ENCODE results near the gene DOCK9. TPM values are rescaled to one million over a fixed set of nuclear protein-coding genes. Genes with fewer than 3 reads are reported as not detected.

The DOCK9 gene
- total RNA-seq, 1 experiment from 2014 or later, result 6.7 TPM

GRCh38 chr13:99002172-99002710 is 24.4 kb upstream of the DOCK9 start:
- no peaks in the 10 kb centered on the region for H3K9me3 ChIP-seq (ENCODE audit: low read length)
- H3K36me3 ChIP-seq (ENCODE audit: insufficient read depth, low read length), result no peaks in the 10 kb centered on the region
- H3K27me3 ChIP-seq (ENCODE audit: low read length), result no peaks in the 10 kb centered on the region
- H3K9me2 ChIP-seq (replicated peaks; ENCODE audit: insufficient read depth, low read length), result no peaks in the 10 kb centered on the region
- H3K4me3 ChIP-seq (ENCODE audit: low read length), result no peak overlapping the region
- H4K20me1 ChIP-seq (ENCODE audit: insufficient read depth, low read depth, low read length), result no peaks in the 10 kb centered on the region; the same call in 1 of the 2 replicates
- no peak overlapping the region for H3K4me2 ChIP-seq (ENCODE audit: low read depth, low read length, poor library complexity, severe bottlenecking)
- H3K27ac ChIP-seq (ENCODE audit: low read length), result no peak overlapping the region
- peaks cover 11% of the 10 kb centered on the region for H3K4me1 ChIP-seq (ENCODE audit: low read length)
- no peak overlapping the region for H2AFZ ChIP-seq (ENCODE audit: low read length)
- H3K79me2 ChIP-seq (ENCODE audit: low read length), result no peaks in the 10 kb centered on the region
- H3K9ac ChIP-seq (ENCODE audit: low read length), result no peak overlapping the region
- no peak for DNase-seq

GRCh38 chr13:99000137-99000536 is 22.3 kb upstream of the DOCK9 start:
- Histone ChIP-seq H4K20me1 (ENCODE audit: insufficient read depth, low read depth, low read length) (no peaks in the 10 kb centered on the region; the same call in 1 of the 2 replicates), H3K9me2 (replicated peaks; ENCODE audit: insufficient read depth, low read length) (no peaks in the 10 kb centered on the region), H2AFZ (ENCODE audit: low read length) (no peak overlapping the region), H3K9me3 (ENCODE audit: low read length) (no peaks in the 10 kb centered on the region), H3K27me3 (ENCODE audit: low read length) (no peaks in the 10 kb centered on the region), H3K27ac (ENCODE audit: low read length) (no peak overlapping the region), H3K79me2 (ENCODE audit: low read length) (no peaks in the 10 kb centered on the region), H3K36me3 (ENCODE audit: insufficient read depth, low read length) (no peaks in the 10 kb centered on the region), H3K9ac (ENCODE audit: low read length) (no peak overlapping the region), H3K4me2 (ENCODE audit: low read depth, low read length, poor library complexity, severe bottlenecking) (no peak overlapping the region), H3K4me1 (ENCODE audit: low read length) (peaks cover 11% of the 10 kb centered on the region), H3K4me3 (ENCODE audit: low read length) (no peak overlapping the region)
- no peak for DNase-seq

DNA sequence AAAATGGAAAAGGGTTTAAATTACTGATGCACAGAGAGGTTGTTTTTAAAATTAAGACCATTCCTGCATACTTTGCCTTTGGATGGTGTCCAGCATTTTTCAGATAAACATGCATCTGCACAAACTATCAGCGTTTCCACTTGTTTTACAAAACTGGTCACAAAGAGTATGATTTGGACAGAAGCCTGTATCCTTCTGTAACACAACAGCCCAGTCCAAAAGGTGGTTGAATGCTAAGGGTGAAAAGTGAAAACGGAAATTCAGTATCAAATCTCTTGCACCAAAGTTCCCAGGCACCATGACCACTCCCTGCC is 21.7 kb upstream of the DOCK9 start:
- Histone ChIP-seq H4K20me1 (ENCODE audit: insufficient read depth, low read depth, low read length) (no peaks in the 10 kb centered on the region; the same call in 1 of the 2 replicates), H3K9me2 (replicated peaks; ENCODE audit: insufficient read depth, low read length) (no peaks in the 10 kb centered on the region), H3K9ac (ENCODE audit: low read length) (no peak overlapping the region), H3K9me3 (ENCODE audit: low read length) (no peaks in the 10 kb centered on the region), H3K4me2 (ENCODE audit: low read depth, low read length, poor library complexity, severe bottlenecking) (no peak overlapping the region), H3K79me2 (ENCODE audit: low read length) (no peaks in the 10 kb centered on the region), H2AFZ (ENCODE audit: low read length) (no peak overlapping the region), H3K27ac (ENCODE audit: low read length) (no peak overlapping the region), H3K27me3 (ENCODE audit: low read length) (no peaks in the 10 kb centered on the region), H3K36me3 (ENCODE audit: insufficient read depth, low read length) (no peaks in the 10 kb centered on the region), H3K4me3 (ENCODE audit: low read length) (no peak overlapping the region), H3K4me1 (ENCODE audit: low read length) (peaks cover 11% of the 10 kb centered on the region)
- no peak for DNase-seq

- H3K4me1 ChIP-seq (ENCODE audit: low read length), result peaks cover 11% of the 10 kb centered on the region
- DNase-seq, result no peak
- H3K9me3 ChIP-seq (ENCODE audit: low read length), result no peaks in the 10 kb centered on the region
- H4K20me1 ChIP-seq (ENCODE audit: insufficient read depth, low read depth, low read length), result no peaks in the 10 kb centered on the region; the same call in 1 of the 2 replicates
- H3K9ac ChIP-seq (ENCODE audit: low read length), result no peak overlapping the region
- H3K27me3 ChIP-seq (ENCODE audit: low read length), result no peaks in the 10 kb centered on the region
- H3K4me3 ChIP-seq (ENCODE audit: low read length), result no peak overlapping the region
- no peaks in the 10 kb centered on the region for H3K9me2 ChIP-seq (replicated peaks; ENCODE audit: insufficient read depth, low read length)
- no peak overlapping the region for H2AFZ ChIP-seq (ENCODE audit: low read length)
- no peak overlapping the region for H3K4me2 ChIP-seq (ENCODE audit: low read depth, low read length, poor library complexity, severe bottlenecking)
- no peaks in the 10 kb centered on the region for H3K36me3 ChIP-seq (ENCODE audit: insufficient read depth, low read length)
- H3K79me2 ChIP-seq (ENCODE audit: low read length), result no peaks in the 10 kb centered on the region
- H3K27ac ChIP-seq (ENCODE audit: low read length), result no peak overlapping the region
Measured at GRCh38 chr13:98998831-98999638, 21.2 kb upstream of the DOCK9 start.

DNA sequence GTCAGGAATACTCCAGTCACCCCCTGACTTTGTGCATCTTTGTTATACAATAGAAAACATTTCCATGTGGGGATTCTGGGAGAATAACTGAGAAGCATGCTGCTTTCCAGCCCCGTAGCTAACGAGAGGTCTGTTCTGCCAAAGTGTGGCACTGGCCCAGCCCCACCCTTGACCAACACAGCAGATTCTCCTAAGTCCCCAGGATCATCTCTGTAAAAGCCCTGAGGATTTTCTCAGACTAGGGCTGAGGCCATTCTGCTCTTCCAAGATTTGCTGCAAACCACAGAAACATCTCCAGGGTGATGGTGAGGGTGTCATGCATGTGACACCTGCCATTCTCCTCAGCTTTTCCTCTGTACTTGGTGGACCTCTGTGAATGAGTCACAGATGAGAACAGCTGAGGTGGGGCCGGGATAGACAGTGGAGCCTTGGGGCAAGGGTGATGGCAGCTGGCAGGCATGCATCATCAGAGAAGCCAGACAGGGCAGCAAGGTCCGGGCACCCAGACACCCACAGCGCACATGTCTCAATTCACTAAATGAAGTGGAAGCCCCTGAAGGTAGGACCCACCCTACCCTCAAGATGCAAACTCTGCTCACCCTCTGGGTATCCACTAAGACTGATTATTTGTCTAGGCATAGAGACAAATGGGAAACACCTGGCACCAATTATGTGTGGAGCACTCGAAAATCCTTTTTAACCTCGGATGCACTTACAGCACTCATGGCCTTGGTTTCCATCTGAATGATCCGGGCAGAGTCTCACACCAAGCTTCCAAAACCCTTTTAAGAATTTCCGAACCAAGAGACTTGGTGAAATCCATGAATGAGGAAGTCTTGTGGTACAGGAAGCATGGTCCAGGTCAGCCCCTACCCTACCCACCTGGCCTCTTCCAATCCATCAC is 20.1 kb upstream of the DOCK9 start:
- no peak overlapping the region for H3K27ac ChIP-seq (ENCODE audit: low read length)
- no peak overlapping the region for H3K4me3 ChIP-seq (ENCODE audit: low read length)
- H3K4me1 ChIP-seq (ENCODE audit: low read length), result peaks cover 11% of the 10 kb centered on the region

GRCh38 chr13:98997011-98997730 is 19.3 kb upstream of the DOCK9 start:
- Histone ChIP-seq H3K9me2 (replicated peaks; ENCODE audit: insufficient read depth, low read length) (no peaks in the 10 kb centered on the region), H3K79me2 (ENCODE audit: low read length) (no peaks in the 10 kb centered on the region), H2AFZ (ENCODE audit: low read length) (no peak overlapping the region), H3K4me2 (ENCODE audit: low read depth, low read length, poor library complexity, severe bottlenecking) (no peak overlapping the region), H3K9me3 (ENCODE audit: low read length) (no peaks in the 10 kb centered on the region), H3K4me3 (ENCODE audit: low read length) (no peak overlapping the region), H3K36me3 (ENCODE audit: insufficient read depth, low read length) (no peaks in the 10 kb centered on the region), H4K20me1 (ENCODE audit: insufficient read depth, low read depth, low read length) (no peaks in the 10 kb centered on the region; the same call in 1 of the 2 replicates), H3K27ac (ENCODE audit: low read length) (no peak overlapping the region), H3K27me3 (ENCODE audit: low read length) (no peaks in the 10 kb centered on the region), H3K4me1 (ENCODE audit: low read length) (peaks cover 11% of the 10 kb centered on the region), H3K9ac (ENCODE audit: low read length) (no peak overlapping the region)
- DNase-seq, result no peak

More for the DNA sequence above, 20.1 kb upstream of the DOCK9 start:
- H3K9ac ChIP-seq (ENCODE audit: low read length), result no peak overlapping the region
- H3K36me3 ChIP-seq (ENCODE audit: insufficient read depth, low read length), result no peaks in the 10 kb centered on the region
- no peaks in the 10 kb centered on the region for H3K9me2 ChIP-seq (replicated peaks; ENCODE audit: insufficient read depth, low read length)
- H3K9me3 ChIP-seq (ENCODE audit: low read length), result no peaks in the 10 kb centered on the region
- no peak overlapping the region for H2AFZ ChIP-seq (ENCODE audit: low read length)
- H4K20me1 ChIP-seq (ENCODE audit: insufficient read depth, low read depth, low read length), result no peaks in the 10 kb centered on the region; the same call in 1 of the 2 replicates
- H3K79me2 ChIP-seq (ENCODE audit: low read length), result no peaks in the 10 kb centered on the region
- DNase-seq, result no peak
- no peak overlapping the region for H3K4me2 ChIP-seq (ENCODE audit: low read depth, low read length, poor library complexity, severe bottlenecking)
- no peaks in the 10 kb centered on the region for H3K27me3 ChIP-seq (ENCODE audit: low read length)

DNA sequence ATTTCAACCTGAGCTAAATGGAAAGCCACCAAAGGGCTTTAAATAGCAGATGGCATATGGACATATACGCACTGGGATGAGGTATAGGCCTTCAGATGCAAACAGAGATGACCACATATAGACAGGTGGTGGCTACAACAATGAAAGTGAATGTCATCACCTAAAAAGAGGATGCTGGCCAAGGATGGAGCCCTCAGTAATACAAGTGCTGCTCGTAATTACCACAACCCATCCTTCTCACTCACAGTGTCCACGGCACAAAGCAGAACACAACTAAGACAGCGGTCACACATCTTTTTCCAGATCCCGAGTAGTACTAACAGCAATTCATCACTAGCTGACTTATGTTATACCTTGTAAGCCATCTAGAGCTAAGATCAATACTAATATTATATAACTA is 18.2 kb upstream of the DOCK9 start:
- Histone ChIP-seq H3K27ac (ENCODE audit: low read length) (no peak overlapping the region), H3K4me1 (ENCODE audit: low read length) (peaks cover 9% of the 10 kb centered on the region), H3K79me2 (ENCODE audit: low read length) (no peaks in the 10 kb centered on the region), H3K4me2 (ENCODE audit: low read depth, low read length, poor library complexity, severe bottlenecking) (no peak overlapping the region), H3K36me3 (ENCODE audit: insufficient read depth, low read length) (no peaks in the 10 kb centered on the region), H3K4me3 (ENCODE audit: low read length) (no peak overlapping the region), H2AFZ (ENCODE audit: low read length) (no peak overlapping the region), H3K9me3 (ENCODE audit: low read length) (no peaks in the 10 kb centered on the region), H4K20me1 (ENCODE audit: insufficient read depth, low read depth, low read length) (no peaks in the 10 kb centered on the region; the same call in 1 of the 2 replicates), H3K27me3 (ENCODE audit: low read length) (no peaks in the 10 kb centered on the region), H3K9ac (ENCODE audit: low read length) (no peak overlapping the region), H3K9me2 (replicated peaks; ENCODE audit: insufficient read depth, low read length) (no peaks in the 10 kb centered on the region)
- no peak for DNase-seq

All from Karpas-422 (cell line).